ENCODE results near the gene GRAMD1B. TPM values are rescaled to one million over a fixed set of nuclear protein-coding genes. Genes with fewer than 3 reads are reported as not detected.
A peak's percentile ranks its signal among the peaks of the same experiment; 100 is the strongest.
"Not testable (repeated sequence)": the region's sequence is repeated elsewhere in the genome, so short reads cannot be mapped to it uniquely, and the experiment has no call there.

GRAMD1B gene
- total RNA-seq, 4 donors from 2014 or later: 2.2 to 4.0 (median 3.5) TPM

GRCh38 chr11:123509737-123510578 is 79.9 kb downstream of the GRAMD1B start:
- intact Hi-C loops (cut with DNase I): loop anchor here (5.0 kb wide), 1 partner anchor 67 kb away; no protein-coding TSS in a partner anchor
- Histone ChIP-seq H3K27me3 (peaks cover 0 to 16% (median 0%) of the 10 kb centered on the region in 4 donors), H3K27ac (replicated peaks in 1 of 4) (no peak overlapping the region), H3K9me3 (no peaks in the 10 kb centered on the region), H3K4me3 (no peak overlapping the region), H3K36me3 (no peaks in the 10 kb centered on the region), H3K4me1 (peaks cover 0 to 6% (median 2%) of the 10 kb centered on the region in 4 donors)
- TF ChIP-seq, protein P1, sequence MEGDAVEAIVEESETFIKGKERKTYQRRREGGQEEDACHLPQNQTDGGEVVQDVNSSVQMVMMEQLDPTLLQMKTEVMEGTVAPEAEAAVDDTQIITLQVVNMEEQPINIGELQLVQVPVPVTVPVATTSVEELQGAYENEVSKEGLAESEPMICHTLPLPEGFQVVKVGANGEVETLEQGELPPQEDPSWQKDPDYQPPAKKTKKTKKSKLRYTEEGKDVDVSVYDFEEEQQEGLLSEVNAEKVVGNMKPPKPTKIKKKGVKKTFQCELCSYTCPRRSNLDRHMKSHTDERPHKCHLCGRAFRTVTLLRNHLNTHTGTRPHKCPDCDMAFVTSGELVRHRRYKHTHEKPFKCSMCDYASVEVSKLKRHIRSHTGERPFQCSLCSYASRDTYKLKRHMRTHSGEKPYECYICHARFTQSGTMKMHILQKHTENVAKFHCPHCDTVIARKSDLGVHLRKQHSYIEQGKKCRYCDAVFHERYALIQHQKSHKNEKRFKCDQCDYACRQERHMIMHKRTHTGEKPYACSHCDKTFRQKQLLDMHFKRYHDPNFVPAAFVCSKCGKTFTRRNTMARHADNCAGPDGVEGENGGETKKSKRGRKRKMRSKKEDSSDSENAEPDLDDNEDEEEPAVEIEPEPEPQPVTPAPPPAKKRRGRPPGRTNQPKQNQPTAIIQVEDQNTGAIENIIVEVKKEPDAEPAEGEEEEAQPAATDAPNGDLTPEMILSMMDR (IDR thresholded peaks at IDR 0.05): no peak
- TF ChIP-seq POLR2A (IDR thresholded peaks at IDR 0.05; ENCODE audit: low read depth): no peak
- TF ChIP-seq EP300 (IDR thresholded peaks at IDR 0.05): no peak
- TF ChIP-seq POLR2AphosphoS5 (IDR thresholded peaks at IDR 0.05): no peak
- WGBS: 67% methylated on average over 13 of the region's 18 CpGs
- DNase-seq (ENCODE audit: extremely low spot score): no peak

DNA sequence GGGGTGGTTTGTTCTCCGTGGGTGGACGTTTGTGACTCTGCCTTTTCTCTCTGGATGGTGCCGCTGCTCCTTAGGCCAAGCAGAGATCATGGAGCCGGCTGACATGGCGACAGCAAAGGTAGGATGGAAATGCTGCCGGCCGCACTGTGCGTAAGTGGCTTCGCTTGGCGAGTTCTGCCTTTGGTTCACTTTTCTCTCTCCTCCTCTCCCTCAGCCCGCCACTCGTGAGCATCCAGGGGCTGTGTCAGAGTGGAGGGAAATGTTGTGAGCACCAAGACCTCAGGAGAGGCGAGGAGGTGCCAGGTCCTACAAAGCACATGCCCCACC is 80.5 kb downstream of the GRAMD1B start:
- H3K27me3 ChIP-seq: peaks cover 0 to 22% (median 0%) of the 10 kb centered on the region in 4 donors
- H3K4me1 ChIP-seq: peaks cover 0 to 6% (median 2%) of the 10 kb centered on the region in 4 donors
- no peak overlapping the region for H3K4me3 ChIP-seq
- intact Hi-C loops (cut with DNase I): loop anchor here (5.0 kb wide), 1 partner anchor 67 kb away; no protein-coding TSS in a partner anchor
- no peaks in the 10 kb centered on the region for H3K9me3 ChIP-seq
- DNase-seq (ENCODE audit: extremely low spot score): no peak
- 90% methylated on average over 13 of the region's 13 CpGs for WGBS
- no peaks in the 10 kb centered on the region for H3K36me3 ChIP-seq
- TF ChIP-seq POLR2AphosphoS5 (IDR thresholded peaks at IDR 0.05) (no peak), EP300 (IDR thresholded peaks at IDR 0.05) (no peak), POLR2A (IDR thresholded peaks at IDR 0.05; ENCODE audit: low read depth) (no peak)
- TF ChIP-seq, protein P1 (IDR thresholded peaks at IDR 0.05): no peak
- no peak overlapping the region for H3K27ac ChIP-seq (replicated peaks in 1 of 4)

DNA sequence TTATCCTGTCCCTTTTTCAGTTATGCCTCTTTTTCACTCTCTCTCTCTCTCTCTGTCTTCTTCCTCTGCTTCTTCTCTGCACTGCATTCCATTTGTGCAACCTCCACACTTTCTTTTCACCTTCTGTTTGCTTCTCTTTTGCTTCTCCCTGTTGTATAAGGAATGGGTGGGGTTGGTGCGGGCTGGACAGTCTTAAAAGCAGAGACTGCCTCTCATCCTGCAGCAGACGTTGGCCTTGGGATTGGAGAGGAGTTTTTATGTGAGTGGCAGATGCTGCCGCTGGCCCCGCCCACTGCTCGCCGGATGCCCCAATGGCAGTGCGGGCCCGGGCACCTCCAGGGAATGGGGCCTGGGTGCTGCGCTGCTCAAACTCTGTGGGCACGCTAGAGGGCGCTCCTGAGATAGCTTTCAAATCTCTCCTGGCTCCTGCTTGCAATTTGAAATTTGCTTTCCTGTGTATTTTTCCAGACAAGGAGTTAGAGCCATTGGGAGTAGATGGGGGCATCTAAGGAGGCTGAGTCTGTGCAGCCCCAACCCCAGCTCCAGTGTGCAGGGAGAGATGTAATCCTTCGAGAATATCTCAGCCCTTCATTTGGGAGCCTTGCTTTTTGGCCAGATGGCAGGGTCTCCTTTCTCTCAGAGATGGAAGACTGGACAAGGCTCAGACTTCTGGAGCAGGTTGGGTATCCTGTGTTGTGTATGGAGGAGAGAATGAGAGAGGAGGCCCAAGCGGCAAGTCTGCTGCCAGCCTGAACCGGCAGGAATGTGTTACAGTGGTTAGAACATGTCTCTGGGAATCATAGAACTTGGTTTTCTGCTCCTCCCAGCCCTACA is 81.2 kb downstream of the GRAMD1B start:
- intact Hi-C loops (cut with DNase I): loop anchor here (5.0 kb wide), 1 partner anchor 66 kb away; no protein-coding TSS in a partner anchor
- Histone ChIP-seq H3K4me3 (no peak overlapping the region), H3K9me3 (no peaks in the 10 kb centered on the region), H3K36me3 (no peaks in the 10 kb centered on the region), H3K27ac (replicated peaks in 1 of 4) (no peak overlapping the region), H3K4me1 (peaks cover 0 to 6% (median 2%) of the 10 kb centered on the region in 4 donors), H3K27me3 (peaks cover 0 to 27% (median 0%) of the 10 kb centered on the region in 4 donors)
- WGBS: 21% methylated on average over 14 of the region's 14 CpGs
- no peak for DNase-seq (ENCODE audit: extremely low spot score)
- TF ChIP-seq, protein P1 (IDR thresholded peaks at IDR 0.05): peak; percentile 73 to 94 (median 78)
- no peak for TF ChIP-seq POLR2AphosphoS5 (IDR thresholded peaks at IDR 0.05)

- not testable (repeated sequence) for H3K9me3 ChIP-seq; H3K36me3 ChIP-seq; H3K4me3 ChIP-seq; H3K4me1 ChIP-seq; H3K27ac ChIP-seq (replicated peaks in 1 of 4); DNase-seq (ENCODE audit: extremely low spot score)
- H3K27me3 ChIP-seq: peaks cover 0 to 41% (median 0%) of the 10 kb centered on the region in 4 donors
- intact Hi-C loops (cut with DNase I): loop anchor here (5.0 kb wide), 1 partner anchor 64 kb away; no protein-coding TSS in a partner anchor
Observed at GRCh38 chr11:123513309-123513708, 83.2 kb downstream of the GRAMD1B start.

DNA sequence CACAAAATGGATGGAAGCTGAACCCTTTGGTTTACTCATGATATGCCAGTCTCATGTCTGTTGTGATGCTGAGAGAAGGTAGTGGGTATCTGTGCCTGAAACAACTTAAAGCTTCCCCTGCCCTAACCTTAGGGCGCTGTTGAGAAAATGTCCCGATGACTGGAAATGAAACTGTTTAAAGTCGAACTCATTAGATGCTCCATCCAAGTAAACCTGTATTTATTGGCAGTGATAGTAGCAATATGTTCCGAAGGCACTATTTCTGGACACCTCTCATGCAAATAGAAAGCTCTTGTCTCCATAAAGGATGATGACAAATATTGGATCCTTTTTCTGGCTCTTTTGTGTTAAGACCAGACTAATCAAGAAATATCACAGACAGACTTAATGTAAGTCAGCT is 86.2 kb downstream of the GRAMD1B start:
- TF ChIP-seq EP300 (IDR thresholded peaks at IDR 0.05) (no peak), POLR2AphosphoS5 (IDR thresholded peaks at IDR 0.05) (no peak), POLR2A (IDR thresholded peaks at IDR 0.05; ENCODE audit: low read depth) (no peak)
- TF ChIP-seq, protein P1 (IDR thresholded peaks at IDR 0.05): no peak
- 88% methylated on average over 4 of the region's 4 CpGs for WGBS
- Histone ChIP-seq H3K9me3 (peaks cover 0 to 5% (median 2%) of the 10 kb centered on the region in 4 donors), H3K4me3 (no peak overlapping the region), H3K4me1 (peaks cover under 1 to 10% (median 8%) of the 10 kb centered on the region in 4 donors), H3K36me3 (no peaks in the 10 kb centered on the region), H3K27ac (replicated peaks in 1 of 4) (no peak overlapping the region), H3K27me3 (peaks cover 0 to 32% (median 0%) of the 10 kb centered on the region in 4 donors)
- intact Hi-C loops (cut with DNase I): no loop called here
- no peak for DNase-seq (ENCODE audit: extremely low spot score)
